Activated naive CD8-positive, alpha-beta T cell treated with anti-CD3 and anti-CD28 coated beads, Interleukin-2, amount 10 ng/mL, durations not matched to agents 7 days and 5 days (primary cell): ENCODE results near the gene KCNIP1. TPM values are rescaled to one million over a fixed set of nuclear protein-coding genes. Genes with fewer than 3 reads are reported as not detected.

ENCODE experiments used
- ATAC-seq: fragments of 150-1000 bp; cut with Tn5 transposase; one replicate; pipeline ENCODE4 v1.10.0; 2021; ENCODE audit warnings: low read depth, moderate library complexity
- POLR2A ChIA-PET: fragments of 350-600 bp; sonication (Branson Sonifier 250); formaldehyde crosslinking; loops from one replicate; lab custom pipeline; 2021; ENCODE audit warnings: antibody characterized with exemption; lab: Charles Lee
- DNase-seq: peaks from one replicate; pipeline ENCODE4 v3.0.0; 2021
- H3K27ac Mint-ChIP-seq: one replicate; pipeline ENCODE4 v1.8.0; 2022; ENCODE audit warnings: mild to moderate bottlenecking, mixed read lengths
- H3K27me3 Mint-ChIP-seq: one replicate; pipeline ENCODE4 v1.8.0; 2022; ENCODE audit warnings: mild to moderate bottlenecking, moderate library complexity, mixed read lengths
- H3K36me3 Mint-ChIP-seq: one replicate; pipeline ENCODE4 v1.8.0; 2021; ENCODE audit warnings: mild to moderate bottlenecking, mixed read lengths
- H3K4me1 Mint-ChIP-seq: one replicate; pipeline ENCODE4 v1.8.0; 2021; ENCODE audit warnings: mixed read lengths
- H3K4me3 Mint-ChIP-seq: one replicate; pipeline ENCODE4 v1.8.0; 2022; ENCODE audit warnings: mild to moderate bottlenecking, moderate library complexity, mixed read lengths
- H3K9me3 Mint-ChIP-seq: one replicate; pipeline ENCODE4 v1.8.0; 2021; ENCODE audit warnings: mixed read lengths
- total RNA-seq, 2 experiments: library from RNA; stranded (reverse); gene quantifications; one replicate each; pipeline ENCODE4 v1.2.3, GENCODE V29; 2021

The KCNIP1 gene
- total RNA-seq, 2 experiments from 2014 or later = not detected

DNA sequence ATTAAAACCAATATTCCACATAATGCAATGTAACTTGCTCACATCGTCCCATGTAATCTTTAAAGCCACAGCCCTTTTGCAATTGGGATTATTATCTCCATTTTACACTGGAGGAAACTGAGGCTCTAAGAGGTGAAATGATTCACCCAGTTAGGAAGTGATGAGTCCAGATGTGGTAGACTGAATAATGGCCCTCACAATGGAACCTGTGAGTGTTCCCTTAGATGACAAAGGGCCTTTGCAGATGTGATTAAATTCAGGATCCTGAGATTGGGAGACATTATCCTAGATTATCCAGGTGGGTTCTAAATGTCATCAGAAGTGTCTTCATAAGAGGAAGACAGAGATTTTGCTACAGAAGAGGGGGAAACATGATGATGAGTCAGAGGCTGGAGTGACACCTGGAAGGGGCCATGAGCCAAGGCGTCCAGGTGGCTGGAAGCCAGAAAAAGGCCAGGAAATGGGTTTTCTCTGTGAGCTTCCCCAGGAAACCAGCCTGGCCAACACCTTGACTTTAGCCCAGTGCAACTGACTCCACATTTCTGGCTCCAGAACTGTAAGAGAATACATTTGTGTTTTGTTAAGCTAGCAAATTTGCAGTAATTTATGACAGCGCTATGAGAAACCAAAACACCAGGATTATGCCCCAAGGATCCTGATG, 139.1 kb downstream of the KCNIP1 start:
- ATAC-seq (no peak), DNase-seq (no peak)
- Mint-ChIP-seq H3K4me1 (peaks cover 2% of the 10 kb centered on the region), H3K36me3 (no peaks in the 10 kb centered on the region), H3K4me3 (no peak overlapping the region), H3K27ac (no peak overlapping the region), H3K27me3 (peaks cover 31% of the 10 kb centered on the region), H3K9me3 (no peaks in the 10 kb centered on the region)
- POLR2A ChIA-PET = no interaction called here

DNA sequence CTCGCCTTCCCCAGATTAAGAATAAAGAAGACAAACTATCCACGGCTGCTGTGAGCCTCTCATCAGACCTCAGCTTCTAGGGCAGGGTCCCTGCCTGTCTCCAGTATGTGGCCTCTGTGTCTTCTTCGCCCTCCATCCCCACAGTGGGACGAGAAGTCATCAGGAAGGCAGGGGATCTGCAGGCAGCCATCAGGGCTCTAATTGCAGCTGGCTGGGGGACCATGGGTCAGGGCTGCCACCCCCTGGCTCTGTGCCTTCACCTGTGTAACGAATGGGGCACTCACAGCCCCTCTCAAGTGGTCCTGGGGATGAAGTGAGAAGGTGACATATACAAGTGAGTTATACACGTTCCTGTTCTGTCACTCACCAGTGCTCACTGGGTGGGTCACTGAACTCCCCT, 139.8 kb downstream of the KCNIP1 start:
- no peak overlapping the region for H3K4me3 Mint-ChIP-seq
- H3K9me3 Mint-ChIP-seq = no peaks in the 10 kb centered on the region
- ATAC-seq (no peak), DNase-seq (no peak)
- POLR2A ChIA-PET = no interaction called here
- no peaks in the 10 kb centered on the region for H3K36me3 Mint-ChIP-seq
- peaks cover 36% of the 10 kb centered on the region for H3K27me3 Mint-ChIP-seq
- H3K27ac Mint-ChIP-seq = no peak overlapping the region
- peaks cover under 1% of the 10 kb centered on the region for H3K4me1 Mint-ChIP-seq

DNA sequence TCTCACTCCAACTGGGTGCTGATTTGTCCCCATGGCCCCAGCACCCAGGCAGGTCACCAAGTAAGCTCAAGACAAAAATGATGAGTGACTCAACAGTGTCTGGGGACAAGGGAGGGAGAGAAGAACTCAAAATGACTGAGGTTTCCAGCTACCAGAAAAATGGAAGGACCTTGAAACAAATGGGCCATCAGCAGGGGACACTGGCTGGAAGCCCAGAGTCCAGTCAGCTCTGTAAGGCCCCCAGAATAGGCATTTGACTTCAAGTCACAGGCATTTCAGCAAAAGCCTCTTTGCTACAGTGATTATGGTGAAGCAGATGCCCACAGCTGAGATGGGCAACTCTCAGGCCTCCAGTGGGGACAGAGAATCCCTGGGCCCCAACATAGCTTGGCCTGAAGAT, 140.7 kb downstream of the KCNIP1 start:
- no peaks in the 10 kb centered on the region for H3K9me3 Mint-ChIP-seq
- ATAC-seq (no peak), DNase-seq (no peak)
- peaks cover 41% of the 10 kb centered on the region for H3K27me3 Mint-ChIP-seq
- H3K36me3 Mint-ChIP-seq = no peaks in the 10 kb centered on the region
- POLR2A ChIA-PET = no interaction called here
- no peak overlapping the region for H3K27ac Mint-ChIP-seq
- H3K4me3 Mint-ChIP-seq = no peak overlapping the region
- H3K4me1 Mint-ChIP-seq = no peaks in the 10 kb centered on the region

DNA sequence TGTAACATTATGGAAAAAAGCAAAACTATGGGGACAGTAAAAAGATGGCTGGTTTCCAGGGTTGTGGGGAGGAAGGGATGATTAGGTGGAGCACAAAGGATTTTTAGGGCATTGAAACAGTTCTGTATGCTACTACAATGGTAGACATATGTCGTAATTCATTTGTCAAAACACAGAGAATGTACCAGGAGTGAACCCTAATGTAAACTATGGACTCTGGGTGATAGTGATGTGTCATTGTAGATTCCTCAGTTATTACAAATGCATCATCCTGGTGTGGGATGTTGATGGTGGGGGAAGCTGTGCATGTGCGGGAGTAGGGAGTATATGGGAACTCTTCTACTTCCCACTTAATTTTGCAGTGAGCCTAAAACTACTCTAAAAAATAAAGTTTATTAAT, 144.7 kb downstream of the KCNIP1 start:
- peaks cover 46% of the 10 kb centered on the region for H3K27me3 Mint-ChIP-seq
- ATAC-seq = no peak
- H3K9me3 Mint-ChIP-seq = no peaks in the 10 kb centered on the region
- no peak for DNase-seq
- H3K36me3 Mint-ChIP-seq = no peaks in the 10 kb centered on the region
- no peak overlapping the region for H3K27ac Mint-ChIP-seq
- POLR2A ChIA-PET = no interaction called here
- H3K4me1 Mint-ChIP-seq = no peaks in the 10 kb centered on the region
- H3K4me3 Mint-ChIP-seq = no peak overlapping the region

DNA sequence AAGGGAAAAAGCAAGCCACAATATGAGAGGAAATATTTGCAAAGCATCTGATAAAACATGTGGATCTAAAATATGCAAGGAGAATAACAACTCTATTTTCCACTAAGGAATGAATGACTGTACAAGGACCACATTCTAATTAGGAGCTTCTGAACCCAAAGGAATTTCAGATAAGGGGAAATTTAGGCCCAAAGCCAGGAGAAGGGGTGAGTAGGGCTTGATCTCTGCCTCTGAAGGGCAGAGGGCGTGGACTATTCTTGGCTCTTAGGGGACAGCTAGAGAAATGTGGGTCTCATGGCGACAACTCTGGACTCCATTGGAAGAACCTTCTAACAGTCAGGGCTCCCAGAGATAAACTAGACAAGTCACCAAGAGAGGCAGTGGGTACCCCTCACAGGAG, 147.0 kb downstream of the KCNIP1 start:
- H3K4me3 Mint-ChIP-seq = no peak overlapping the region
- ATAC-seq (no peak), DNase-seq (no peak)
- H3K36me3 Mint-ChIP-seq = no peaks in the 10 kb centered on the region
- POLR2A ChIA-PET = no interaction called here
- no peaks in the 10 kb centered on the region for H3K9me3 Mint-ChIP-seq
- peaks cover 33% of the 10 kb centered on the region for H3K27me3 Mint-ChIP-seq
- H3K4me1 Mint-ChIP-seq = no peaks in the 10 kb centered on the region
- no peak overlapping the region for H3K27ac Mint-ChIP-seq

DNA sequence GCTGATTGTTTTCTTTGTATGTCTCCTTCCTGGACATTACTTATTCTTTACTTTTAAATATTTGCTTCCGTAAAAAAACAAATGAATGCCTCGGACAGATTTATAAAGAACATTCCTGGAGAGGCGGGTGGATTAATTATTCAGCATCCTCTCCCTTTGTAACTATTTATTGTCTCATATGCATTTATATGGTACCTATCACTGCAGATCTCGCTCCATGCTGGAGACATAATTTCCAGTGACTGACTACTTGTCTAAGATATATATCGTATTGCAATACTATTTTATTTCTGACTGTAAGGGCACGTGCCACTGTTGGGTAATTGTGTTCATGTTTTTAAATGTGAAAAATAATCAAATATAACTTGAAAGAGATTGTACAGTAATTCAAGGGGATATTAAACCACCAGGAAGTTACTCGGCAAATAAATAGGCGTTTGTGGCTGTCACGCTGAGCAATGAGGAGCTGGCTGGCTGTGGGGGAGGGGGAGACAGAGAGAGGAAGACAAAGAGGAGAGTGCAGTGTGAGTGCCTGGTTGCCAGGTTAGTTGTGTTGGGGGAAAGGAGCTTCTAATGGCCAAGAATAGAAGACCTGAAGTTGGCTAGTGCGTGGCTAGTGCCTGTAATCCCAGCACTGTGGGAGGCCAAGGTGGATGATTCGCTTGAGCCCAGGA, 147.9 kb downstream of the KCNIP1 start:
- Mint-ChIP-seq H3K4me3 (no peak overlapping the region), H3K27ac (no peak overlapping the region), H3K36me3 (no peaks in the 10 kb centered on the region), H3K27me3 (peaks cover 26% of the 10 kb centered on the region), H3K9me3 (no peaks in the 10 kb centered on the region), H3K4me1 (no peaks in the 10 kb centered on the region)
- ATAC-seq (no peak), DNase-seq (no peak)
- POLR2A ChIA-PET = no interaction called here

DNA sequence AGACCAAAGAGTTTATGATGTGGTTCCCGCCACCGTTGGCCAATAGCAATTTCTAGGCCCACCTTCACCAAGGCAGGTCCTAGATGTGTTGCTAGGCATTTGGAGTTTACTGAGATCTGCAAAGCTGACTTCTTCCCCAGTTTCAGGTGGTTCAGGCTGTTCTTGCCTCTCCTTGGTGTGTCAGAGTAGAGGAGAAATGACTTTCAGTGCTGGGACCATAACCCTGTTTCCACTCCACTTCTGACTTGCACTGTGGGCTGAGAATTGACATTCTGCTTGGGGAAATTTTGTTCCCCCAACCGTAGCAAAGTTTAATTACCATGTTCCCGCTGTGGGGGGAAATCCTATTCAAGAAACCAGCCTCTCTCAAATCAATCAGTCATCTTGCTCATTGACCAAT, 151.7 kb downstream of the KCNIP1 start:
- Mint-ChIP-seq H3K27me3 (peaks cover 8% of the 10 kb centered on the region), H3K4me3 (no peak overlapping the region)

DNA sequence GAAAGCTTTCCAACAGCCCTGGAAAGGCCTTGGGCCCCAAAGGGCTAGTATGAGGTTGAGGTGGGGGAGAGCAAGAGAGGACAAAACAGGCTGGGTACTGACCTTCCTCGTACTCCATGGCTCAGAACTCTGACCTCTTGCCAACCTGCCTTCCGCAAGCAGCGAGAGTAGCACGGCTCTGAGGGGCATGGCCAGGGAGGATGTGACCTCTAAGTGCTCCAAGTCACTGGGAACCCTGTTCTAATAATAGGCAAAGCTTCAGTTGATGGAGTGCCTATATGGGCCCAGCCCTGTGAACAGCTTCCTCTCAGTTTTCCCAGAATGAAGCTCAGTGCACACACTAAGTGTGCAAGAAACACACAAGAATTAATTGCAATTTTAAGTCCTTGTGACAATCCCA, 152.1 kb downstream of the KCNIP1 start:
- H3K4me3 Mint-ChIP-seq = no peak overlapping the region
- DNase-seq (no peak), ATAC-seq (no peak)
- H3K27ac Mint-ChIP-seq = no peak overlapping the region
- no peaks in the 10 kb centered on the region for H3K36me3 Mint-ChIP-seq
- POLR2A ChIA-PET = no interaction called here
- H3K27me3 Mint-ChIP-seq = peaks cover 9% of the 10 kb centered on the region
- H3K4me1 Mint-ChIP-seq = no peaks in the 10 kb centered on the region
- H3K9me3 Mint-ChIP-seq = no peaks in the 10 kb centered on the region

More for the DNA sequence above, 151.7 kb downstream of the KCNIP1 start:
- Mint-ChIP-seq H3K9me3 (no peaks in the 10 kb centered on the region), H3K36me3 (no peaks in the 10 kb centered on the region), H3K4me1 (no peaks in the 10 kb centered on the region), H3K27ac (no peak overlapping the region)
- DNase-seq (no peak), ATAC-seq (no peak)
- POLR2A ChIA-PET = no interaction called here

DNA sequence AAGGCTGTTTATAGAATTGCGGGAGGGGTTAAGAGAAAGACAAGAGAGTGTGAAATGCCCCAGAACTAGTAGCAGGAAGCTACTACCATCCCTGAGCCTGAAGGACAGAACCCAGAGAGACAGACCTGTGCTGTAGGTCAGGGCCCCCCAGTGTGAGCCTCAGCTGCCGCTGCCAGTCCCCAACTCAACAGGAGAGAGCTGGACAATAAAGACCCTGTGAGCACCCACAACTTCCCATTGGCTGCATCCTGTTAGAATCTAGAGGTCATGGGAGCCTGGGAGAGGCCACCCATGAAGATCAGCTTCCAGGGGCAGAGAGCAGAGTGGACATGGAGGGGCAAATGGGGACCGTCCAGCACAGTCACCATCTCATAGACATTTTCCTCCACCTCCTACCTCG, 152.5 kb downstream of the KCNIP1 start:
- H3K36me3 Mint-ChIP-seq = no peaks in the 10 kb centered on the region
- H3K4me1 Mint-ChIP-seq = no peaks in the 10 kb centered on the region
- no peaks in the 10 kb centered on the region for H3K9me3 Mint-ChIP-seq
- POLR2A ChIA-PET = no interaction called here
- peaks cover 9% of the 10 kb centered on the region for H3K27me3 Mint-ChIP-seq
- ATAC-seq = no peak
- H3K27ac Mint-ChIP-seq = no peak overlapping the region
- no peak overlapping the region for H3K4me3 Mint-ChIP-seq
- DNase-seq = no peak

DNA sequence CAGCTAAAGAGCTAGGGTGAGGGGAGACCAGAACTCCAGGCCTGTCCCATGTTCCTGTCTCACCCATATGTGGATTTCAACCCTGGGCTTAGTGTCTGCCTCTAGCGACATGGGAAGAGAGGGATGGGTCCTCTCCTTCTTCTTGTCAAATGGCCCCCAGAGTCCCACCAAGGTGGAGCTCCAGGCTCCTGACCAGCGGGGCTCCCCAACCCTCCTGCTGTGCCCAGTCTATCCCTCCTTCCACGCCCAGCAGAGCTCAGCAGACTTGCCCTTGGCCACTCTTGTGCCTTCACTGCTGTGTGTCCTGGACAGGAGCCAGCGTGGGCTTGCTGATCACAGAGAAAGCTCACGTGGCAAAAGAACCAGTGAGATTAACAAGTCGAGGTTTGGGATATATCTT, 156.7 kb downstream of the KCNIP1 start:
- DNase-seq (no peak), ATAC-seq (no peak)
- H3K27me3 Mint-ChIP-seq = peaks cover 20% of the 10 kb centered on the region
- H3K9me3 Mint-ChIP-seq = no peaks in the 10 kb centered on the region
- H3K36me3 Mint-ChIP-seq = no peaks in the 10 kb centered on the region
- H3K27ac Mint-ChIP-seq = no peak overlapping the region
- no peak overlapping the region for H3K4me3 Mint-ChIP-seq
- POLR2A ChIA-PET = no interaction called here
- H3K4me1 Mint-ChIP-seq = no peaks in the 10 kb centered on the region

DNA sequence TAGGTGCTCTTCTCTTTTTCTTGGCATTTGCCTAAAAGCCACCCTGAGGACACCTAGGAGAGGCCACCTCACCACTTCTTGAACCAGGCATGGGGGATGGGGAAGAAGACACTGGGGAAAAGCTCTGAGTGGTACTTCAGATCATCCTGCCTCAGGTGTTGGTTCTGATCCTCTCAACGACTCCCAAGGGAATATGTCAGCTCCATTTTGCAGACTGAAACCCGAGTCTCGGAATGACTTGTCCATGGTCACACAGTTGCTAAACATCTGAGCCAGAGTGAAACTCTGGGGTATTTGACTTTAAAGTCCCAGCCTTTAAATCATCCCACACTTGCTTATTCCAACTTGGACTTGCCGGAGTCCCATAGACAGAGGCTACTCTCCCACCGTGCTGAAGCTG, 159.1 kb downstream of the KCNIP1 start:
- DNase-seq = no peak
- Mint-ChIP-seq H3K4me1 (no peaks in the 10 kb centered on the region), H3K9me3 (no peaks in the 10 kb centered on the region), H3K27me3 (peaks cover 20% of the 10 kb centered on the region), H3K36me3 (no peaks in the 10 kb centered on the region), H3K27ac (no peak overlapping the region), H3K4me3 (no peak overlapping the region)
- POLR2A ChIA-PET = no interaction called here
- no peak for ATAC-seq

DNA sequence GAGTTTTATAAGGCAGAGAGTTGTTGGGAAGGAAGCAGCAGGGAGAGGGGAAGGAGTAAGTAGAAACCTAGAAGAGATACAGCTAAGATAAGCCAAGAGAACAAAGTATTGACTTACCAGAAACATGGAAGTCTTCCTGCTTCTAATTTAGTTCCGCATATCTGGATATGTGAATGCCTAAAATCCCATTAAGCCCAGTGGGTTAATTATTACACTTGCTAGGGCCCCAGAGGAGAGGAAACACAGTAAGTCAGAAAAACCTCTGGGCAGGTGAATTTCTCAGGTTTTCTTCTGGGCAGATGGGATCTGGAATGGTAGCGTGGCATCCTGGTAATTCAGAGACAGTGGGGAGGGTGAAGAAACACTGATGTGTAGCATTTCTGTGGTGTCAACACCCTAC, 175.0 kb downstream of the KCNIP1 start:
- DNase-seq (no peak), ATAC-seq (no peak)
- H3K9me3 Mint-ChIP-seq = no peaks in the 10 kb centered on the region
- no peaks in the 10 kb centered on the region for H3K36me3 Mint-ChIP-seq
- peaks cover 37% of the 10 kb centered on the region for H3K27me3 Mint-ChIP-seq
- no peak overlapping the region for H3K27ac Mint-ChIP-seq
- POLR2A ChIA-PET = no interaction called here
- no peak overlapping the region for H3K4me3 Mint-ChIP-seq
- H3K4me1 Mint-ChIP-seq = peaks cover 8% of the 10 kb centered on the region

DNA sequence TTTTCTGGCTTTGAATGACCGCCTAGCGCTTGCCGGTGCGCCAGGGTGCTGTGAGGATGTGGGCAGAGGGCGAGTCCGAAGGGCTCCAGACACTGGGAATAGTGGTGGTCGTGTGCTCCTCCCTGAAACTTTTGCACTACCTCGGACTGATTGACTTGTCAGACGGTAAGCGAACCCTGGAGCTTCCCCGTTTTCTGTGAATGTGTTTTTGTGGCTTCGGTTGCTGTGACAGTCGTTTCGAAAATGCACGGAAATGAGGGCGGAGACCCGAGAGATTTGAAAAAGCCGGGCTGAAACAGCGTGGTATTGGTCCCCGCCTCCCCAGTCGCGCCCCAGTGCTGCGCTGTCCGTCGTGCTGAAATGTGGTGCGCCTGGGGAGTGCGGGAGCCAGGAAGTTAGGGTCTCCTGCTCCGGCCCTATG, 177.2 kb downstream of the KCNIP1 start:
- Mint-ChIP-seq H3K9me3 (no peaks in the 10 kb centered on the region), H3K36me3 (no peaks in the 10 kb centered on the region), H3K4me3 (peak overlapping the region; percentile 74), H3K27me3 (peaks cover 41% of the 10 kb centered on the region), H3K4me1 (peaks cover 8% of the 10 kb centered on the region), H3K27ac (no peak overlapping the region)
- ATAC-seq = peak; percentile 100
- DNase-seq = peak; percentile 81
- POLR2A ChIA-PET = no interaction called here

DNA sequence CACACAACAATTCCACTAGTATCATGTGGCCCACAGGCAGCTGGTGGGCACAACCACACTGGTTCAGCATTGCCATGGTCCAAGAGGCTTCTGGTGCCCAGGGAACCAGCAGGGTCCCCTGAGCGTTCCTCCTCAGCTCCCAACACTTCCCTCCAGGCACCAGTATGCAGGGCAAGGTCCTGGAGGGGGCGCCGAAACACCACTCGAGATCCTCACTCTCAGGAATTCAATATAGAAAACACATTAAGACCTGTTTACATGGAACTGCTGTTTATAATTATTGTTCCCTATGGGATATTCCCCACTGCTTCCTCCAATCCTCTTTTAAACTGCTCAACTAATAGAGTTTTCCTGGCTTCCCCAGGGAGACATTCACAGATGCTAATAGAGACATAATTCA, 187.8 kb downstream of the KCNIP1 start:
- Mint-ChIP-seq H3K36me3 (no peaks in the 10 kb centered on the region), H3K9me3 (no peaks in the 10 kb centered on the region), H3K27me3 (peaks cover 31% of the 10 kb centered on the region), H3K4me3 (no peak overlapping the region), H3K4me1 (no peaks in the 10 kb centered on the region), H3K27ac (no peak overlapping the region)
- POLR2A ChIA-PET = no interaction called here
- ATAC-seq (no peak), DNase-seq (no peak)
